Tongue (tissue), 2 donors: ENCODE results near the gene DVL1. TPM values are rescaled to one million over a fixed set of nuclear protein-coding genes. Genes with fewer than 3 reads are reported as not detected.

Experiments used
- DNase-seq: peaks from one replicate; pipeline ENCODE4 v3.0.0-alpha.2; 2015
- total RNA-seq: library from RNA; depleted of rRNA; stranded (reverse); fragments of >200 nt; gene quantifications from one replicate; pipeline ENCODE4 v1.2.3, GENCODE V29; 2014

DVL1 gene
- total RNA-seq, 1 donor from 2014 or later = 82.8 TPM

DNA sequence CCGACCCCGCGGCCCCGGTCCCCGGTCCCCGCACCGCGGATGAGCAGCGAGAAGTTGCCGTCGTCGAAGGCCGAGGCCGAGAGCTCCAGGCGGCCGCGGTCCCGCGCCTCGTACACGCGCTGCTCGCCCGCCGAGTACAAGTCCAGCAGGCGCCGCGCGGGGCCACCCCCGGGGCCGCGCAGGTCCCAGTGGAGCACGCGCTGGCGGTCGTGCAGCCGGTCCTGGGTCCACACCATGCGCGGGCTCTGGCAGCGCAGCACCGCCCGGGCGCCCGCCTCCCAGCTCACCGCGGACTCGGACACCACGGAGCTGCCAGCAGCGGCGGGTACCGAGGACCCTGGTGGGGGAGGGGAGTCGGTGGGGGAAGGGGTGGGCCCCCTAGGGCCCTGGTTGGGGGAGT is 6.2 kb upstream of the DVL1 start:
- DNase-seq = no peak

DNA sequence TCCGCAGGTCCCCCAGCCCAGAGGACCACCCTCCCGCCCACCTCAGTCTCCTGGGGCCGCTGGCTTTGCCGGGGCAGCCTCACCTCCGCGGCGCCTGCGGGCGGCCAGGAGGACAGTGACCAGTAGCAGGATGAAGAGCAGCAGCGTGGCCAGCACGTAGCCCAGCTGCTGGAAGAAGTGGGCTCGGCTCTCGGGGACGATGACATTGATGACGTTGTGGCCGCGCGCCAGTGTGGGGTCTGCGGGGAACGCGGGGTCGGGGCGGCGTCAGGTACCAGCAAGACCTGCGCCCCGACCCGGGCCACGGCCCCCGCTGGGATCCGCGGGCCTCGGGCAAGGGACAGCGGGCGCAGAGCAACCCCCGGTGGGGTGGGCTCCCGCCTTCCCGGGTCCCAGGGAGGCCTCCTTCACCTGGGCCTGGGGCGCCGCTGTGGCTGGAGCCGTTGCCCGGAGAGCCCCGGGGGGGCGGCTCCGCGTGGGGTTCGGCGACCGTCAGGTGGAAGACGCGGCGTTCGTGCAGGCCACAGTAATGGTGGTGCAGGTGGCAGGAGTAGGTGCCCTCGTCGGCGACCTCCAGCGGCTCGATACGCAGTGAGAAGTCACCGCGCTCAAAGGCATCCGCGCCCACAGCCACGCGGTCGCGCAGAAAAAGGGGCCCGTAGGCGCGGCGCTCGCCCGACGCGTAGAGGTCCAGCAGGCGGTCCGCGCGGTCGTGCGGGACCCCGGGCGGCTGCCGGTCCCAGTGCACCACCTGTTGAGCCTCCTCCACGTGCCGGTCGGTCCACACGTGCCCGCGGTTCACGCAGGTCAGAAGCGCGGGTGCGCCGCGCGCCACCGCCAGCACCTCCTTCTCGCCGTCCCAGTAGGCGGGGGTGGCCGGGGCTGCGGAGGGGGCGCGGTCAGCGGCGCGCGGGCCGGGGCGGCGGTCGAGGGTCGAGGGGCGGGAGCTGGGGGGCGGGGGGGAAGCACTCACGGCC is 5.3 kb upstream of the DVL1 start:
- no peak for DNase-seq

DNA sequence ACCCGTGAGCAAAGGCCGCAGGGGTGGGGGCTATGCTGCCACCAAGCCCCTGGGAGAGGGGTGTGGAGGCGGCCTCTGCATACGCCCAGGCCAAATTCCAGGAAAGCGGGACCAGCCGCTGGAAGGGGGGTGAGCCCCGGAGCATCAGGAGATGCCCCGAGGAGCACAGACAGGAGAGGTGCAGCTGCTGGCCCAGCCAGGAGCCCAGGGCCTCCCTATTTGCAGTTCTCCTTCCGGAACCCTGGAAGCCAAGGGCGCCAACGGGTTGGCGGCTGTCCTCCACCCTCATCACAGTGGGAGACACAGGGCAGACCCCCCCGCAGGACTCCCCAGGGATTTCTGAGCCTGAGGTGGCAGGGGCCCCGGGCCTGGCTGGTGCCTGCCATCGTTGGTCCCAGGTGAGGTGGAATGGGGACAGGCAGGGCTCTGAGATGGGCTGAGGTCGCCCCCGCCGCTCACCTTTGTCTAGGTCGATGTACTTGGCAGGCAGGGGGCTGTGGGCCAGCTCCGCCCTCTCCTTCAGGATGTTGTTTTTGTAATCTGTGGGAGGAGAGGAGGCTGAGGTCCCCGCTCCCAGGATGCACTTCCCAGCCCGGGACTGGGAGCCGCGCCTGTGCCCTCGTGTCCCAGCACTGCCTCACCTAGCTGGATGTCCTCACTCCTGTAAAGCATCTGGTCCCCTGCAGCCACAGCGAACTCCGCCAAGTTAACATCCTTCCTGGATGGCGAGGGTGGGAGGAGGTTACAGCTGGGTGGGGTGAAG is 4.4 kb upstream of the DVL1 start:
- DNase-seq = no peak

DNA sequence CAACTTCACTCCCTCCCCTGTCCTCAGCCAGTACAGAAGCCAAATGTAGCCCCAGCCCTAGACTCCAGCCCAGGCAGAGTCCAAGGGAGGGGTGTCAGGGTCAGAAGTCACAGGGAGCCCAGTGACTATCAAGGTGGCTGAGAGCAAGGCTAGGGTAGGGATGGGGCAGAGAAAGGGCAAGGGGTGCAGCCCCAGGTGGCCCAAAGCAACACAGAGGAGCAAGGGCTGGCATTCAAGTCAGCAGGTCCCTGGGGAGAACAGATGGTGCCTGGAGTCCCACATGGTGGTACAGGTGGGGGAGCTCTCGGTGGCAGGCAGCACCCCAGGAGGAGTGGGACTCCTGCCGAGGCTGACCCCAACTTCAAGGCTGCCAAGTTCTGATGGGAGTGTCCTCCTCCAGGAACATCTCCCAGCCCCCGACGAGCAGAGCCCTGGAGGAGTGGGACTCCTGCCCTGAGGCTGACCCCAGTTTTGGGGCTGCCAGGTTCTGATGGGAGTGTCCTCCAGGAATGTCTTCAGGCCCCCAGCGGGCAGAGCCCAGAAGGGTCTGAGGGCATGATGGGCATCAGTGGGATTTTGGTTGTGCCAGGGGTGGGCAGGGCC is 3.7 kb upstream of the DVL1 start:
- DNase-seq = no peak

DNA sequence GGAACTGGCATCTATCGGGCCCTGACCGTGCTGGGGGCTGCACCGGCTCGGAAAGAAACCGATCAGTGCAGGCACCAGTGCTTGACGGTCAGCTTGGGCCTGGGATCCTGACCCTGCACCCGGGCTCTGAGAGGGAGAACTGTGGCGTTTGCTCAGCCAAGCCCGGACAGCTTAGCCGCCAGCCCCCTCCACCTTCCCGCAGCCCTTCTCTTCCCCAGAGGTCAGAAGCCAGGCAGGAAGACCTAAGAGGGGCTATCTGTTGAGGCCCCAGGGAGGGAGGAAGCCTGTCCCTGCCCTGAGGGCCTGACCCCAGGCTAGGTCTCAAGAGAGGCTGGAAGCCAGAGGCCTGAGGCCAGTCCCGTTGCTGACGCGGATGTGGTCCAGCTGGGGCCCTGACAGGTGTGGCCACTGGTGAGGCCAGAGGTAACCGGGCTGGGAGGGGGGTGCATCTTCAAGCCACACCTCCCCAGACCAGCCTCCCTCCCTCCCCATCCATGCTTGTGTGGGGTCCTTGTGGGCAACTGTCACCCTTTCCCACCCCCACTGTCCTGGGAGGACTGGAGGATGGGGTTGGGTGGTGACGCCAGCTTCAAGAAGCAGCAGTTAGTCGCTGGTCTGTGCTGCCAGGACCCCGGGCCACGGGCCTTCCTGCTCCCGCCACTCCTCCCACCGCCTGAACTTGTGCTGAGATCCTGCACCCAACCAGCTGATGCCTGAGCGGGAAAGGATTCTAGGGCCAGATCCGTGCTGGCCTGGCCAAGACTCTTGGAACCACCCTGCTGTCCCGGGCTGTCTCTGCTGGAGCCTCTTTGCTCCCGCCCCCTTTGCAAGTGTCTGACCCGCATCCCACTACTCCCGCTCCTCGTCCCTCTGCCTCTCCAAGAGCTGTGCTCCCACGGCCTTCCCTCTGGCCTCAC is 2.6 kb upstream of the DVL1 start:
- DNase-seq = no peak

DNA sequence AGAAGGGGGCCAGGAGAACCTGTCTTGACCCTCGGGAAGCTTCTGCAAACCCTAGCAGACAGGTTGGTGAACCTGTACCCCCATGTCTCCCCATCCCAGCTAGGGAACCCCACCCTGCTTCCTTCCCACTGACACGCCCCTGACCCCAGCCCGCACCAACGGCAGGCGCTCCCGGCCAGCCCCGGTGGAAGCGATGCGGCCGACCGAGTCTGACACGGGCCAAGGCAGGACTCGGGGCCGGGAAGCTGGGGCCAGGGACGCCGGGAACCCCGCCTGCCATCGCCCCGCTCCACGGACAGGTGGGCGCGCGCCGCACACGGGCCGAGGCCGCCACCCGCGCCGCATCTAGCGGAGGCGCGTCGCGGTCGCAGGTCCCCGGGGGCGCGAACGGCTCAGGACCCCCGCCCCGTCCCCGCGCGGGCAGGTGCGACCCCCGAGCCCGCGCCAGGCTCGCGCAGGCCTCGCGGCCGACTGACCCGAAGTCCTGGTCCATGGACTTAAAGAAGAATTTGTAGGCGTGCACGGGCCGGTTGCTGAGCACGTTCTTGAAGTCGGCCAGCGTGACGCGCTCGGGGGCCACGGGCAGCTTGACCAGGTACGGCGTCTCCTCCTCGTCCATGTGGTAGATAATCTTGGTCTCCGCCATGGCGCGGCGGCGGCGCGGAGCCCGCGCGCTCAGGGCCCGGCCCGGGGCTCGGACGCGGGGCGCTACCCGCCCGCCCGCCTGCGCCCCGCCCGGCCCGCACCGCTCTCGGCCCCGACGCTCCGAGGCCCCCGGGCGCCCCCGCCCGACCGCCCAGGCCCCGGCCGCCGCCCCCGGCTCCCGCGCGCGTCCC is 580 bp downstream of the DVL1 start:
- no peak for DNase-seq

DNA sequence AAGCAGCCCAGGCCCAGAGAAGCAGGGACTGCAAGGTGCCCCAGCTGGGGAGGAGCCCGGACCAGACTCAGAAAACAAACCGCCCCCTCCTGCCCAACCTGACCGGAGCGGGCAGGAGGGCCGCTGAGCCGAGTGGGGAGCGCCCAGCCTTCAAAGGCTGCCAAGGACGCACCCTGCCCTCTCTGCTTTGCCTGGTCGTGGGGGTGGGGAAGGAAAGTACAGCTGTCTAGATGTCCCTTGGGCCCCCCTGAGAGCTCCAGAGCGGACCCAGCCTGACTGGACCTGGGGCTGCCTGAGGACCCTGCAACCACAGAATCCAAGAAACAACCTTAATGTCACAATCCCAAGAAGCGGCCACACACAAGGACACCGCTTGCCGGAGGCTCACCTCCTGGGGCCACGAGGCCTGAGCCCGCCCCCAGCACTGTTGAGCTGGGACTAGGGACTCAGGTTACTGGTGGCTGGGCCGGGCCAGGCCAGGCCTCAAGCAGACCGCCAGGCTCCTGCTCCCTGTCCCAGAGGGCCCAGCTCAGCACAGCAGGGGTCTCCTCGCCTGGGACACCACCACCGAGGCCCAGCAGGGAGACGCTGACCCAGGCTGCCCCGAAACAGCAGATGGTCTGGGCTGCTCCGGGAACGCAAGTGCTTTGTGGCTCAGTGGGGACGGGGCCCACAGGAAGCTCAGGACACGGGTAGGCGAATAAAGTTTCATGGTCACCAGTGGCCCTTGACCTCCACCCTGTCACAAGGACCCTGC is 1.4 kb downstream of the DVL1 start:
- no peak for DNase-seq

DNA sequence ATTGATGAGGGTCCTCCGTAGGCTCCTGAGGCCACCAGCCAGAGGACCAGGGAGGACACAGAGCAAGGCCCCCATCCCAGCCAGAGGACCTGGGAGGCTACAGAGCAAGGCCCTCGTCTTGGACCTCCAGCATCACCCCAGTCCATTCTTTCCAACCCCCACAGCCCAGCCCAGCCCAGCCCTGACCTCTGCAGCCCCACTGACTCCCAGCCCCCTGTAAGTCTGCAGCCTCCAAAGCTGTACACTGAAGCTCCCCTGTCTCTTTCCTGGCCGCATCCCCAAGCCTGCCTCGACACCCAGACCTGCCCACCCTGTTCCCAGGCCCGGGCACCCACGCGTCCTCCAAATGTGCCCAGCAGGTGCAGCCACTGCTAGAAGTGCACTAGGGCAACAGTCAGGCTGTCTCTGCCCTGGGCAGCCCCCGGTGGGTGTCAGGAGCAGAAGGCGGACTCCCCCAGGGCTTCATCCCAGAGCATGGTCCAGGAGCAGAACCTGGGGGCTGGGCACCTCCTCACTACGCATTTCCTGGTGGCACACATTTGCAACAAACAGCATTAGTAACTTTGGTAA is 2.1 kb downstream of the DVL1 start:
- DNase-seq = no peak

DNA sequence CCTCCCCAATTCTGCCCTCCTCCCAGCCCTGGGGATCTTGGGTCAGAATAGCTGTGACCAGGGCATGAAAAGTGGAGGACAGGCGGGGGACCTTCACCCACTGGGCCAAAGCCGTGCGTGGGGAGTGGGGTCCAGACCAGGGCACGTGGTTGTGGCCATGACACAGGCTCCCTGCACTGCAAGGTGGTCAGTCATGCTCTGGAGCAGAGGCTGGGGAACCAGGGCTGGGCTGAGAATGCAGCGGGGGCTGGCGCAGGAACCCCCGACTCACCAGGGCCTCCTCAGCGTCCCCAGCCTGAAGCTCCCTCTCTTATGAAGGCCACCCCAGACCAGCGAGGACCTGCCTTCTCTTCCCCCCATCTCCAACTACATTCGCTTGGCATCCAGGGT is 2.7 kb downstream of the DVL1 start:
- no peak for DNase-seq

DNA sequence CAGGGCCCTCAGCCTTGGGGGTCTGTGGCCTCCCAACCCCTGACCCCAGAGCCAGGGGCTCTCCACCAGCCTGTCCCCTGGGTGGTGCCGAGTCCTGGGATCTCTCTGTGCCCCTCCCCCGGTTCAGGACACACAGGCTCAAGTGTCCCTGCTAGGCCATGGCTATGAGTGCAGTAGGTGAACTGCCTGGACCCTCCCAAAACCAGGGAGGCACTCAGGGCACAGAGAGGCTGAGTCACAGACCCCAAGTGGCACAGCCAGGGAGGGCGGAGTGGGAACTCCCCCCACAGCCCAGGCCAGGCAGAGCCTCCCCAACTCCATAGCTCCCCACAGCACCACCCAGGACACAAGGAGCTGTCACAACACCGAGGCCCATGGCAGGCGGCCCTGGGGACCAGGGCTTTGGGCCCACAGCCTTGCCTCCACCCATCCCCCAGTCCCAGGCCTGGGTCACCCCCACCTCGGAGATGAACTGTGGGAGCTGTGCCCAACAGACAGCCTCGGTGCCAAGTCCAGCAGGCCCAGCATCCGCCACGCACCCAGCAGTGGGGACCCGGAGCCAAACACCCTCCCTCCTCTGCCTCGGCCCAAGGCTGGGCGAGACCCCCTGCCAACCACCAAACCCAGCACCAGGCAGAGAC is 3.2 kb downstream of the DVL1 start:
- DNase-seq = no peak

DNA sequence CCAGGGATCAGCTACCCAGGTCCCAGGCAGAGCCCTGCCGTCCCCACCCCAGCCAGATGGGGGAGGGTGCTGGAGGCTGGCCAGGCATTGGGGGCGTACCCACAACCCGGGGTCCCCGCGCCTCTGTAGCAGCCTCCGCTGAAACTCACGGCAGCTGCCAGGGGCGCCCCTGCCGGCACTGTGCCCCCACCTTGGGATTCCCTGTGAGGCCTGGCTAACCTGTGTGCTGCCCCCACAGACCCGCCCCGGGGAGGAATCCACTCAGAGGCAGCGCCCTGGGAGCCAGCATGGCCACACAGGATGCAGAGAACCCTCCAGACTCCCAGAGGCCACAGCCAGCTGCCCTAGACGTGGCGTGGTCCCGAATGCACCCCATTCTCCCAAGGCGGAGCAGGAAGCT is 3.8 kb downstream of the DVL1 start:
- DNase-seq = no peak

DNA sequence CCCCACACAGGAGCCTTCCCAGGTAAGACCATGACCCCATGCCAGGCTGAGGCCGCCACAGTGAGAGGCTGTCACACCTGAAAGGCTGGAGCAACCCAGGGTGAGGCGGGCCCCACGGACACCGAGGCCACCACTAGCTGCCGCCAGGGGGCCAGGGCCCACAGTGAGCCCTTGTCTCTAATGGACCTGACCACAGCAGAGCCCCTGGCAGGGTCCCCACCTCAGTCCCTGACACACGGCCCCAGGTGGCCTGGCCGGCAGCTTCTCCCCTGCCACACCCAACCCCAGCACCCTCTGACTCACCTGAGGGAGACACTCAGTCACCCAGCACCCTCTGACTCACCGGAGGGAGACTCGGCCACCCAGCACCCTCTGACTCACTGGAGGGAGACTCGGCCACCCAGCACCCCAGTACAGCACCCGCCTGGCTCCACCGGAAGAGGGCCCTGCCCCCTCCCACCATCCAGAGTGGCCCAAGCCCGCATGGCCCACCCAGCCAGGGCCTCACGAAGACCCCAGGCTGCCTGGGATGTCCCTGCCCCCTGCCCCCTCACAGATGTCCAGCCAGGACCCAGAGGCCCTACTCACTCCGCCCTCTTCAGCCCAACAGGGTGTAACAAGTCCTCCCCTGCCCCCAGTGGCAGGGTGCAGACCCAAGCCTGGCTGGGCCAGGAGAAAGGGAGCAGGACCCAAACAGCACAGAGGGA is 4.4 kb downstream of the DVL1 start:
- no peak for DNase-seq

DNA sequence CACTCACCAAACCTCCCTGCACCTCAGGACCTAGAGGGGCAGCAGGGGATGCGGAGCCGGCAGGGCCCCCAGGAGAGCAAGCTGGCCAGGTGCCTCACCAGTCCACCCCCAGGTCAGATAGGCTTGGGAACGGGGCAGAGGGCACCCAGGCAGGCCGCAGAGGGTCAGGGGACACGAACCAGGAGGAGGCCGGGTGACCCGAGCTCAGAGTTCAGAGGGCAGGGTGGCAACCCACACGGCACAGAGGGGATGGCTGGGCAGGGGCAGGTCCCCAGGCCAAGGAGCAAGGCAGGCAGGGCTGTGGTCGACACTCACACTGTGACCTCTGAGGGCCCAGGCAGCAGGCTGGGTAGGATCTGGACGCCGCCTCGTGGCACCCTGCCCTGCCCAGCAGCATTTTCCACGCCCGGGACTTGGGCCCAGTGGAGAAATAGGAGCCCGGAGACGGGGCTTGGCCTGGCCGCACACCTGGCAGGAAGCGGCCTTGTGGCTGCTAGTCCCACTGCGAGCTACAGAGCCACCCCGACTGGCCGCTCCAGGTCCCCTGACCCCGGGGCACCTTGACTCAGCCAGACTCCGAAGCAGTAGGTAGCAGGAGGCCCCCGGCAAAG is 5.3 kb downstream of the DVL1 start:
- no peak for DNase-seq

DNA sequence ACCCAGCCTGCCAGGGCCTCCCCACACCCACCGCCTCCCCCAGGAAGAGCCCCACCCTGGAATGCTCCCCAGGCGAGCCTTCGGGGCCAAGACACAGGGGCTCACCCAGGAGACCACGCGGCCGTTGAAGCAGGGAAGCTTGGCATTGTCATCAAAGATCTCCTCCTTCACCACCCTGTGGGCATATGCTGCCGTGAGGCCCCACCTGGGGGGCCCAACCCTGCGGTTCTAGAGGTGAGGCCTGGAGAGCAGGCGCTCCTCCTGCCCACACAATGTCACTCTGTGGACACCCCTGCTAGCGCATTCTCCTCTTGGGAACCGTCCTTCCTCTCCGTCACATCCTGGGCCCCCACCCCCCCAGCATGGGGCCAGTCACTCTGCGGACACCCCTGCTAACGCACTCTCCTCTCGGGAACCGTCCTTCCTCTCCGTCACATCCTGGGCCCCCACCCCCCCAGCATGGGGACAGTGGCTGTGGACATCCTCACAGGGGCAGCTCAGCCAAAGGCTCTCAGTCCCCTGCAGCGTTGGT is 6.6 kb downstream of the DVL1 start:
- DNase-seq = no peak

DNA sequence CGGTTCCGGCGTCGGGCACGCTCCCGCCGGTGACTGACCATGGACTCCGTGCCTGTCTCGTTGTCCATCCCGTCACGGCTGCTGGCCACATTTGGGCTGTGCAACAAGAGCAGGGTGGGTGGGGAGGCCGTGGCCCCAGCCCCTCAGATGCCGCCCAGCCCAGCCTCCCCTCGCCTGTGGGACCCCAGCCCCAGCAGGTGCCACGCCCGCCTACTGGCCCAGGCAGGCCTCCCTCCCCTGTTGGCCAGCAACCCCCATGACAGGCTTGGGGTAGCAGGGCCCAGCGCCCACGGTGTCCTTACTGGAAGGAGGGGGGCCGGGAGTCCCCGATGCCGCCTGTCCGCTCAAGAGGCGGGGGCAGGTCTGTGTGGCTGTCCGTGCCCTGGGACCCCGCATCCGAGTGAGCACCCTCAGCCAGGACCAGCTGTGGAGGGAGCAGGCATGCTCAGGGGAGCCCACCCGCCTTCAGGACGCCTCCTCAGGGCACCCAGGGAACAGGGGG is 7.1 kb downstream of the DVL1 start:
- no peak for DNase-seq

DNA sequence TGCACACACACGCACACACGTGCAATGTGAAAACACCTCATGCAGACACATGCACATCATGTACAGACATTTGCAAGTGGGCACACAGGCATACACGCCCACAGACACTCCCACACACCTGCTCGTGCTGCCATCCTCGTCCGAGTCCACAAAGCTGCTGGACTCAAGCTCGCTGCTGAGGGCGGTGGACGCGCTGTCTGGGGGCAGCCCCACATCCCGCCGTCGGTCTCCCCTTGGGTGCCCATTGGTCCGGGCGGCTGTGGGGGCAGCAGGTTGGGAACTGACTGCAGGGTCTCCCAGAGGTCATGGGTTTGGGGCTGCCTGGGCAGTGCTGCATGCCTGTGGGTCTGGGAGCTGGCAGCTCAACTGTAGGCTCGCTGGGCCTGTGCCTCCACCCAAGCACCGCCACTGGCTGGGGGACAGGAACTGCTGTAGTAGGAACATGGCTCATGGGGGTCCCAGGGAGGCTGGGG is 7.6 kb downstream of the DVL1 start:
- DNase-seq = no peak

DNA sequence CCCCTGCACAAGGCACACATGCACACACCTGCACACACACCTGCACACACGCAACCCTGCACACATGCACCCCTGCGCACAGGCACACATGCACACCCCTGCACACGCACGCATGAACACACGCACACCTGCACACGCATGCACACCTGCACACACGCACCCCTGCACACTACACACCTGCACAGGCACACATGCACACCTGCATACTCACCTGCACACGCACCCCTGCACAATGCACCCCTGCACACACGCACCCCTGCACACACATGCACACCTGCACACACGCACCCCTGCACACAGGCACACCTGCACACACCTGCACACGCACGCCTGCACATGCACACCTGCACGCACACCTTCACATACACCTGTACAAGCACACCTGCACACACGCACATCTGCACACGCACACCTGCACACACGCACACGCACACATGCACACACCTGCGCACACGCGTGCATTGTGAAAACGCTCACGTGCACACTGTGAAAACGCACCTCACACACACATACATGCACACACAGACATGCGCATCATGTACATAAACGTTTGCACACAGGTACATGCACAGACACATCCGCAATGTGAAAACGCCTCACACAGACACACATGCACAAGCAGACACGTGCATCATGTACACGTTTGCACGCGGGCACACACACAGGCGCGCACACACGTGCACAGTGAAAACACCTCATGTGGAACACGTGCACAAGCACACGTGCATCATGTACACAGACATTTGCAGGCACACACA is 8.2 kb downstream of the DVL1 start:
- no peak for DNase-seq
